SK-N-MC (cell line): Measurements from ENCODE around the gene CIITA.

ENCODE experiments used
- DNase-seq: peaks from one replicate; pipeline ENCODE4 v3.0.0-alpha.2; 2011; ENCODE audit warnings: low read depth, low spot score
- H3K27ac ChIP-seq: fragments of 200-600 bp; sonication (generic); 2 replicates; pipeline ENCODE4 v1.5.1; 2016; ENCODE audit warnings: mixed run types
- H3K36me3 ChIP-seq: fragments of 200-600 bp; sonication (generic); 2 replicates; pipeline ENCODE4 v1.6.1; 2017; ENCODE audit warnings: antibody characterized with exemption, low read length, mixed read lengths; ENCODE audit not compliant: insufficient read depth
- H3K4me3 ChIP-seq: fragments of 200-600 bp; sonication (generic); 2 replicates; pipeline ENCODE4 v1.5.1; 2016
- H3K9ac ChIP-seq: fragments of 200-600 bp; sonication (generic); 2 replicates; pipeline ENCODE4 v1.8.0; 2017; ENCODE audit warnings: mixed run types, mixed read lengths; ENCODE audit not compliant: insufficient read length
- H3K9me3 ChIP-seq: fragments of 200-600 bp; sonication (generic); 2 replicates; pipeline ENCODE4 v1.6.1; 2017; ENCODE audit warnings: low read depth, mild to moderate bottlenecking, antibody characterized with exemption, low read length, moderate library complexity, mixed read lengths
- EZH2 ChIP-seq: fragments of 200-600 bp; sonication (generic); IDR thresholded peaks from one replicate; pipeline ENCODE4 v1.6.1; 2017; ENCODE audit warnings: antibody characterized with exemption
- FOXP2 ChIP-seq: optimal IDR thresholded peaks from 2 replicates; pipeline ENCODE3; 2011; ENCODE audit warnings: mild to moderate bottlenecking, moderate library complexity; ENCODE audit not compliant: insufficient read depth; ENCODE audit errors: extremely low read length, control extremely low read depth
- POLR2AphosphoS5 ChIP-seq: IDR thresholded peaks from 2 replicates; pipeline ENCODE4 v1.6.1; 2012; ENCODE audit warnings: mild to moderate bottlenecking, low read depth, low read length, borderline replicate concordance

CIITA gene

DNA sequence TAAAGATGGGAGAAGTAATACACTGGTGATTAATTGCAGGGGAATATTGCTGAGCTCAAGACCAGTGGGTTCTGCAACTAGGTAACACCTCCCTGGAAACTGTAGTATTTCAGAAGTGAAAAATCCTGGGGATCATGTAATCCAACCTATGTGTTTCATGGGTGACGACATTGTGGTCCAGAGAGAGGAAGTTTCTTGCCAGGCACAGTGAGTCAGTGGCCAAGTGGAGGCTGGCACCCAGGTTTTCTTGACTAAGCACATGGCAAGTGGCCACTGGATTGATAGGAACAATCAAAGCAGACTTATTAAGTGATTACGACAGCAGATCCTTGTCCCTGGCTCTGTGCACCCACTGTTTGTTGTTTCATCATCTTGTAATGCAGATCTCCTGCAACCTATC, 14.6 kb upstream of the CIITA start:
- TF ChIP-seq EZH2 (no peak), POLR2AphosphoS5 (no peak), FOXP2 (no peak)
- Histone ChIP-seq H3K36me3 (no peaks in the 10 kb centered on the region), H3K27ac (no peak overlapping the region), H3K9ac (no peak overlapping the region), H3K4me3 (no peak overlapping the region), H3K9me3 (no peaks in the 10 kb centered on the region)
- no peak for DNase-seq

GRCh38 chr16:10865991-10866966, 10.7 kb upstream of the CIITA start:
- Histone ChIP-seq H3K36me3 (no peaks in the 10 kb centered on the region), H3K4me3 (no peak overlapping the region), H3K9me3 (no peaks in the 10 kb centered on the region), H3K27ac (no peak overlapping the region), H3K9ac (no peak overlapping the region)
- no peak for DNase-seq
- no peak for TF ChIP-seq FOXP2
- no peak for TF ChIP-seq POLR2AphosphoS5
- no peak for TF ChIP-seq EZH2

DNA sequence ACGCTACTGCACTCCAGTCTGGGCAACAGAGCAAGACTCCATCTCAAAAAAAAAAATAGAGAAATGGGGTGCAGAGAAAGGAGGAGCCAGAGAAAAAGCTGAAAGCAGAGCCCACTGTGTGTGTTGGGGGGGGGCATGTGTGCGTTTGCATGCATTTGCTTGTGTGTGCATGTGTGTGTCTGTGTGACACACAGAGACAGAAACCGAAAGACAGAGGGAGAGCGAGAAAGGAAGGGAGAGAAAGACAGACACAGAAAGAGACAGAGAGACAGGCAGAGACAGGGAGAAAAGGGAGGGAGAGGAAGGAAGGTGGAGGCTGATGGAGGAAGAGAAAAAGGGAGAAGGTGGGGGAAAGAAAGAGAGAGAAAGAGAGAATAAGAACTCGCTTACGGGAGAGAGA, 9.8 kb upstream of the CIITA start:
- no peak for DNase-seq
- Histone ChIP-seq H3K4me3 (no peak overlapping the region), H3K27ac (no peak overlapping the region), H3K9ac (no peak overlapping the region), H3K9me3 (no peaks in the 10 kb centered on the region), H3K36me3 (no peaks in the 10 kb centered on the region)
- TF ChIP-seq FOXP2, result no peak
- no peak for TF ChIP-seq POLR2AphosphoS5
- TF ChIP-seq EZH2, result no peak

DNA sequence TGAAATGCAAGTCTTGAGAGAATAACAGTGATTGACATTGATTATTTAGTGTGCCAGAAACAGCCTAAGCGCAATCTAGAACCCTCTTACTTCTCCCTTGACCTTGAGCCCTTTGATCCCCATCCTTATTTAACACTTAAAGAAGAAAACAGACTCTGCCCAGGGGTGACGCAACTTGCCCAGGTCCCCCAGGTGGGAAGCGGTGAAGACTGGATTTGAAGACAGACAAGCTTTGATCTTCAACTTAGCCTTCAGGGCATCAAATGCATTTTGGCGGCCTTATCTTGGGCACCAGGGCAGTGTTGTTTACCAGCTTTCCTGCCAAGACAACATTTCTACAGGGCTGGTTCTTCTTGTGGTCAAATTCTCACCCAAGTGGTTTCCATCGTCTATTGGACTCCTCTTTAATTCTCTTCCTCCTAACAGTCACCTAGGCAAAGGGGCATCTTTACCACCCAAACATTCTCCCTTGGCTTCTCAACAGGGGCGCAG, 8.9 kb upstream of the CIITA start:
- H3K27ac ChIP-seq, result no peak overlapping the region
- no peak for DNase-seq

GRCh38 chr16:10868596-10869469, 8.2 kb upstream of the CIITA start:
- H3K9ac ChIP-seq, result no peak overlapping the region
- no peak for TF ChIP-seq FOXP2
- TF ChIP-seq POLR2AphosphoS5, result no peak
- no peak for TF ChIP-seq EZH2
- DNase-seq, result no peak
- no peaks in the 10 kb centered on the region for H3K9me3 ChIP-seq
- H3K36me3 ChIP-seq, result no peaks in the 10 kb centered on the region
- H3K4me3 ChIP-seq, result no peak overlapping the region
- H3K27ac ChIP-seq, result no peak overlapping the region

More for the DNA sequence above, 8.9 kb upstream of the CIITA start:
- H3K36me3 ChIP-seq, result no peaks in the 10 kb centered on the region
- no peaks in the 10 kb centered on the region for H3K9me3 ChIP-seq
- H3K9ac ChIP-seq, result no peak overlapping the region
- no peak for TF ChIP-seq FOXP2
- TF ChIP-seq EZH2, result no peak
- H3K4me3 ChIP-seq, result no peak overlapping the region

DNA sequence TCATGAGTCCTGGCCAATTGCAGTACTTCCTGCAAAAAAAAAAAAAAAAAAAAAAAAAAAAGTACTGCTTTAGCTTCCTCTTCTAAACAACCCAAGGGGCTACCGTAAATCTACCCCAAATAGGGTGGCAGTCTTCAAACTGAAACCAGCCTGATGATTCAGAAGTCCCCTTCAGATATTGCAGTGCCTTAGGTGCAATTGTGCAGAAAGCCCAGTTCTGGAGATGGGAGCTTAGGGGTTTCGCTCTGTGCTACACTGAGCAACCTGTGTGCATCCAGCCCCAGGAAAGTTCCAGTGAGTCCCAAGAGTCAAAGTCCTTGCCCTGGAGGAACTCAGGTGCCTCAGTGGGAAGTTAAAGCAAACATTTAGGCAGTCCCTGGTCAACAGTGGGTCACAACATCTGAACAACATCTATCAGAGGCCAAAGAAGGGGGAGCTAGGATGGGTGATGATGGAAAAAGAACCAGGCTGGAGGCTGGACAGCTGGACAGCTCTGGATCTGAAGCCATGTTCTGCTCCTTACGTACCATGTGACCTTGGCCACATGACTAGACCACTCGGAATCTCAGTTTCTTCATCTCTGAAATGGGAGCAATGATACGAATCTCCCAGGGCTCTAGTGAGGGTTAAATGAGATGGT, 6.7 kb upstream of the CIITA start:
- no peaks in the 10 kb centered on the region for H3K9me3 ChIP-seq
- TF ChIP-seq FOXP2 (no peak), POLR2AphosphoS5 (no peak), EZH2 (no peak)
- DNase-seq, result no peak
- no peak overlapping the region for H3K9ac ChIP-seq
- no peak overlapping the region for H3K27ac ChIP-seq
- H3K4me3 ChIP-seq, result no peak overlapping the region
- H3K36me3 ChIP-seq, result no peaks in the 10 kb centered on the region

- TF ChIP-seq FOXP2 (no peak), POLR2AphosphoS5 (no peak), EZH2 (no peak)
- no peaks in the 10 kb centered on the region for H3K36me3 ChIP-seq
- no peak for DNase-seq
- no peak overlapping the region for H3K27ac ChIP-seq
- H3K9ac ChIP-seq, result no peak overlapping the region
- H3K9me3 ChIP-seq, result no peaks in the 10 kb centered on the region
- H3K4me3 ChIP-seq, result no peak overlapping the region
Measured at GRCh38 chr16:10870808-10871156, 6.2 kb upstream of the CIITA start.

DNA sequence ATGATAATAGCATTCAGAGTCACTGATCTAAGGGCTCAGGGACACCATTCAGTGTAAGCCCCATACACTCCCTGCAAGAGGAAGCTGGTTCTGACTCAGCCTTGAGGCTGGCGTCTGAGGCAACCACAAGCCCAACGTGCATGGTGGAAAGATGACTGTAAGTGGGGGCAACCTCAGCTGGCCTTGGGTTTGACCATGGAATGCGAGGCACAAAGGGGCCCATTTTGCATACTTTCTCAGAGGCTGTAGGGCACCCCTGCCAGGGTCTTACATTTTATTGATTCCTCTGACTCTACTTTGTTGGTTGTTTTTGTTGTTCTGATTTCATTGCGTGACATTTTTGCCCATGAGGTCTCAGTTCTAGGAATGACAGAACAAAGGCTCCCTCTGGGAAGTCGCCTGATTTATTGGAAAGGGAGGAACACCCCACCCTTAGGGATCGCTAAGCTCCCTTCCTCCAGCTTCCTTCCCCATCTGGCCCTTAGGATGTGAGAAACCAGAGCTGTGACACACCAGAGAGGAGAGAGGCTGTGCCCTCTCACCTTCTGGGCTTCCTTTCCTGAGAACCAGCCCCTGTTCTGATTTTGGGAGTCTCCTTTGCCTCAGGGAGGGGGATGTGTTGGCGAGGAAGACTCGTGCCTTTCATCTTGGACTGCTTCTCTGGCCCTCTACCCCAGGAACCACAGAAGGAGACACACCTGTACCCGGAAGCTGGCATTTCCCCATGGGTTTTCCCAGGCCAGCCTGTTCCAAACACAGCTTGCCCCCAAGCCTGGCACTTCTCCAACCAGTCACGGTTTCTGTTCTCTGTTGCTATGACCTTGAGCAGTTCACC, 5.6 kb upstream of the CIITA start:
- DNase-seq, result no peak
- Histone ChIP-seq H3K9ac (no peak overlapping the region), H3K9me3 (no peaks in the 10 kb centered on the region), H3K36me3 (no peaks in the 10 kb centered on the region), H3K27ac (no peak overlapping the region), H3K4me3 (no peak overlapping the region)
- TF ChIP-seq EZH2 (no peak), POLR2AphosphoS5 (no peak), FOXP2 (no peak)
